Spleen (tissue), 7 donors: Measurements from ENCODE around the gene SEC22A.

Experiments used
- CTCF ChIP-seq, 11 experiments: fragments of 200-600 bp in 7 of 11; fragments of 450-650 bp in 4 of 11; sonication (generic) in 4 of 11; IDR thresholded peaks in 8 of 11; conservative IDR thresholded peaks in 3 of 11; 1 replicate in 7 of 11; 2 replicates in 4 of 11; pipeline versions ENCODE4 v1.4.0 to v1.8.0; 2016 to 2021; ENCODE audit warnings: antibody characterized with exemption in 11 of 11, inconsistent platforms in 4 of 11, mild to moderate bottlenecking in 1 of 11
- POLR2AphosphoS5 ChIP-seq, 3 donors: sonication (generic); formaldehyde crosslinking; IDR thresholded peaks; one replicate each; pipeline ENCODE4 v1.5.1; 2017; ENCODE audit warnings: antibody characterized with exemption in 3 of 3
- donor health status: DM: no; HTN: no; CAD: no; lungs with moderate emphysema.
- donor health status: DM: no; HTN: no; CAD: no.
- donor health status: DM: no; HTN: no; CAD: no.

GRCh38 chr3:123300583-123300982 lies 98.8 kb downstream of the SEC22A start:
- TF ChIP-seq CTCF (IDR thresholded peaks at IDR 0.05 in 8 of 11, conservative IDR thresholded peaks at IDR 0.05 in 3 of 11) (no peak), POLR2AphosphoS5 (IDR thresholded peaks at IDR 0.05) (no peak)
